Uterine smooth muscle cell (primary cell): Measurements from ENCODE around the gene AMBP. TPM values are rescaled to one million over a fixed set of nuclear protein-coding genes. Genes with fewer than 3 reads are reported as not detected.

Source experiments
- total RNA-seq: library from RNA; depleted of rRNA; stranded (reverse); fragments of >200 nt; gene quantifications from 2 replicates; pipeline ENCODE4 v1.2.3, GENCODE V29; 2014

AMBP gene
- total RNA-seq: not detected in 2 replicates

DNA sequence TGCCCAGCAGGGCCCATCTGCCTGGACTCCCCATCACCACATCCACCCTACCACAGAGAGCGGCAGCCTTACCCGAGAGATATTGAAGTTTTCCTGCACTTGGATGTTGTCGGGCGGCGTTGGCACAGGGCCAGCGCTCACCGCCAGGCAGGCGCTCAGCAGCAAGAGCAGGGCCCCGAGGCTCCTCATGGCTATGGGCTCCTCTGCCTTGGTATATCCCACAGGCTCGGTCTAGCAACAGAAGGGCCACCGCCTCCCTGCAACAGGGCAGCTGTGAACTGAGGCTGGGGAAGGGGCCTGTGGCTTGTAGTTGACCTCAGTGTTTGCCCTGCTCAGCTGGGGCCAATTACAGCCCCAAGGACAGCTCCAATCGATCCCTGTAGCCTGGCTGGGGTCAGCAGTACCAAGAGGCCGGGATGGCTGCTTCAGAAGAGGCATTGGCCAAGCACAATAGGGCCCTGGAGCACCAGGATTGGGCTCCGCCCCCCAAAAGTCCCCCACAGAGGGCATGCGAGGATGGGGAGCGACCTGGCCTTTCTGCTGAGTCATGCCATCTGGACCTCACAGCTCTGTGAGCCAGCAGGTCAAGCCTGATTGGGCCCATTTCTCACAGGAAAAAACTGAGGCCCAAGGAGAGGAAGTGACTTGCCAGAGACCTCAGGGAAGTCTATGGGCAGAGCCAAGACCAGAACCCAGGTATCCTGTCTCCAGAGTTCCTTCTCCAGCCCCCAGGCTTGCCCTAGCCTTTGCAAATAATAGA lies at the start of gene AMBP:
Gene AMBP (minus strand): TSS at position 280 of the 760 bp plus-strand sequence. CDS start 91 bp downstream, at position 189.

DNA sequence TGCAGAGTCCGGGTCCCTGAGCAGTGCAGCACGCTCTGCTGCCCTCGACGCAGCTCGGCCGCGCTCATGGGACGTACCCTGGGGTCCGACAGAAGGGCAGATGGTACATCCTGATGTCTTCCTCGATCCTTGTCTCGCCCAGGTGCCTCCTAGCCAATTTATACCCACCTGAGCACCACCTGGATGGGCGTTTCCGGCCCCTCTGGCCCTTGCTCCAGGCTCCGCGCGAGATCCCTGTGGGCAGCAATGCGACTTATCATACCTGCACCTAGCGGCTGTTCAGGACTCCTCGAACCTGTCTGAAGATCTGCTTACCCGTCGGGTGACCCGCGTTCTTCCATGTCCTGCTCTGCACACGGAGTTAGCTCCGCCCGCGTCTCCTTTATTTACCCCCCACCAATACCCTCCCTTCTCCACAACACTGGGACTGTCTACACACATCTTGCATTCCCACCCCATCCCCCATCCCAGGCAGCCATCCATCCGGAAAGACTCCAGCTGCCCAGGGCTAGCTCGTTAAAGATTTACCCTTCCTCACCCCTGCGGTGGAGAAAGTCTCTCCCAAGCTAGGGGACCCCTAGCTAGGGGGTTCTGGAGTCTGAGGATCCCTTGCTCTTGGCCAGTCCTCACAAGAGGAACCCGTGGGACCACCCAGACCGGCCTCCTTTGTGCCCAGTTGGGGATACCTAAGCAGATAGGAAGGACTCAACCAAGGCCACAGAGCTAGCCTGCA lies 21.0 kb upstream of the AMBP start, which contains the start of gene KIF12:
Gene KIF12 (minus strand): TSS at position 357 of the 733 bp plus-strand sequence. CDS start 16 bp downstream, at position 341.

Other genes starting within 250 kb of the AMBP start
- 11.4 and 12.8 TPM in 2 replicates for gene ZNF618, start 202.0 kb downstream of the AMBP start, total RNA-seq
- not detected in 2 replicates for gene KIF12, start 21.0 kb upstream of the AMBP start, total RNA-seq
- 7.6 and 9.1 TPM in 2 replicates for gene COL27A1, start 77.2 kb upstream of the AMBP start, total RNA-seq
- gene ORM1, start 244.8 kb upstream of the AMBP start, total RNA-seq: not detected in 2 replicates